WTC11 (cell line): ENCODE measurements around the gene FOXQ1. TPM values are rescaled to one million over a fixed set of nuclear protein-coding genes. Genes with fewer than 3 reads are reported as not detected.
A peak's percentile ranks its signal among the peaks of the same experiment; 100 is the strongest.

ENCODE experiments used
- ATAC-seq: fragments of 200-7000 bp; cut with Tn5 transposase; 2 replicates; pipeline ENCODE4 v1.10.0; 2021; ENCODE audit warnings: mild to moderate bottlenecking, moderate library complexity
- CTCF ChIA-PET: fragments of 300-600 bp; sonication (Branson Sonifier 250); formaldehyde crosslinking; loops from one replicate; lab custom pipeline; 2021; ENCODE audit warnings: antibody characterized with exemption; lab: Charles Lee
- POLR2A ChIA-PET: fragments of 350-600 bp; sonication (Branson Sonifier 250); formaldehyde crosslinking; loops from one replicate; lab custom pipeline; 2021; ENCODE audit warnings: antibody characterized with exemption; lab: Charles Lee
- DNase-seq: peaks from one replicate; pipeline ENCODE4 v3.0.0; 2021; ENCODE audit warnings: low spot score
- H3K27ac Mint-ChIP-seq: 2 replicates; pipeline ENCODE4 v1.8.0; 2021; ENCODE audit warnings: mixed read lengths
- H3K27me3 Mint-ChIP-seq: 2 replicates; pipeline ENCODE4 v1.8.0; 2021; ENCODE audit warnings: low read depth, mild to moderate bottlenecking, moderate library complexity, mixed read lengths
- H3K36me3 Mint-ChIP-seq: 2 replicates; pipeline ENCODE4 v1.8.0; 2021; ENCODE audit warnings: mixed read lengths
- H3K4me1 Mint-ChIP-seq: 2 replicates; pipeline ENCODE4 v1.8.0; 2022; ENCODE audit warnings: mixed read lengths
- H3K4me3 Mint-ChIP-seq: 2 replicates; pipeline ENCODE4 v1.8.0; 2021; ENCODE audit warnings: mild to moderate bottlenecking, moderate library complexity, mixed read lengths
- H3K9me3 Mint-ChIP-seq: 2 replicates; pipeline ENCODE4 v1.8.0; 2021; ENCODE audit warnings: mixed read lengths
- ATF2 ChIP-seq: sonication (generic); formaldehyde crosslinking; IDR thresholded peaks from 2 replicates; pipeline ENCODE4 v1.8.1; 2022; ENCODE audit warnings: low read depth, missing genetic modification reagents, borderline replicate concordance
- E2F1 ChIP-seq: sonication (generic); formaldehyde crosslinking; IDR thresholded peaks from 2 replicates; pipeline ENCODE4 v1.8.0; 2022; ENCODE audit warnings: mild to moderate bottlenecking, missing genetic modification reagents
- GABPB1 ChIP-seq: sonication (generic); formaldehyde crosslinking; IDR thresholded peaks from 2 replicates; pipeline ENCODE4 v1.8.1; 2023; ENCODE audit warnings: mild to moderate bottlenecking, missing genetic modification reagents
- GRHL2 ChIP-seq: fragments of 250-450 bp; sonication (Bioruptor Pico); IDR thresholded peaks from 2 replicates; pipeline ENCODE4 v1.8.0; 2022; ENCODE audit warnings: mild to moderate bottlenecking, moderate library complexity; ENCODE audit not compliant: insufficient replicate concordance, severe bottlenecking
- NR3C1 ChIP-seq: sonication (generic); formaldehyde crosslinking; conservative IDR thresholded peaks from 2 replicates; pipeline ENCODE4 v1.8.1; 2023; ENCODE audit warnings: low read depth, mild to moderate bottlenecking, missing genetic modification reagents
- SP1 ChIP-seq: sonication (generic); formaldehyde crosslinking; conservative IDR thresholded peaks from 2 replicates; pipeline ENCODE4 v1.8.1; 2022; ENCODE audit warnings: missing genetic modification reagents
- TCF7 ChIP-seq: sonication (generic); formaldehyde crosslinking; IDR thresholded peaks from 2 replicates; pipeline ENCODE4 v1.8.0; 2022; ENCODE audit warnings: mild to moderate bottlenecking, low read depth, missing genetic modification reagents, moderate library complexity
- ZMAT4 ChIP-seq: fragments of 250-450 bp; sonication (Bioruptor Pico); IDR thresholded peaks from 2 replicates; pipeline ENCODE4 v1.9.0; 2021; ENCODE audit warnings: mild to moderate bottlenecking
- ZNF219 ChIP-seq: sonication (generic); formaldehyde crosslinking; IDR thresholded peaks from 2 replicates; pipeline ENCODE4 v1.8.0; 2023; ENCODE audit warnings: missing genetic modification reagents, mild to moderate bottlenecking, borderline replicate concordance
- ZNF232 ChIP-seq: sonication (generic); formaldehyde crosslinking; IDR thresholded peaks from 2 replicates; pipeline ENCODE4 v1.8.0; 2022; ENCODE audit warnings: mild to moderate bottlenecking, missing genetic modification reagents
- ZNF425 ChIP-seq: fragments of 250-450 bp; sonication (Bioruptor Pico); conservative IDR thresholded peaks from 2 replicates; pipeline ENCODE4 v1.9.0; 2021; ENCODE audit warnings: mild to moderate bottlenecking
- total RNA-seq: library from RNA; stranded (reverse); gene quantifications from 3 replicates; pipeline ENCODE4 v1.2.3, GENCODE V29; 2021
- TF ChIP-seq, protein P1 (sequence below): fragments of 250-450 bp; sonication (Bioruptor Pico); IDR thresholded peaks from 2 replicates; pipeline ENCODE4 v1.9.0; 2021; ENCODE audit warnings: mild to moderate bottlenecking, borderline replicate concordance
- TF ChIP-seq, protein P2 (sequence below): sonication (generic); formaldehyde crosslinking; IDR thresholded peaks from 2 replicates; pipeline ENCODE4 v1.8.0; 2022; ENCODE audit warnings: missing genetic modification reagents

FOXQ1 gene
- total RNA-seq, 1 experiment from 2014 or later: 0.35 TPM

DNA sequence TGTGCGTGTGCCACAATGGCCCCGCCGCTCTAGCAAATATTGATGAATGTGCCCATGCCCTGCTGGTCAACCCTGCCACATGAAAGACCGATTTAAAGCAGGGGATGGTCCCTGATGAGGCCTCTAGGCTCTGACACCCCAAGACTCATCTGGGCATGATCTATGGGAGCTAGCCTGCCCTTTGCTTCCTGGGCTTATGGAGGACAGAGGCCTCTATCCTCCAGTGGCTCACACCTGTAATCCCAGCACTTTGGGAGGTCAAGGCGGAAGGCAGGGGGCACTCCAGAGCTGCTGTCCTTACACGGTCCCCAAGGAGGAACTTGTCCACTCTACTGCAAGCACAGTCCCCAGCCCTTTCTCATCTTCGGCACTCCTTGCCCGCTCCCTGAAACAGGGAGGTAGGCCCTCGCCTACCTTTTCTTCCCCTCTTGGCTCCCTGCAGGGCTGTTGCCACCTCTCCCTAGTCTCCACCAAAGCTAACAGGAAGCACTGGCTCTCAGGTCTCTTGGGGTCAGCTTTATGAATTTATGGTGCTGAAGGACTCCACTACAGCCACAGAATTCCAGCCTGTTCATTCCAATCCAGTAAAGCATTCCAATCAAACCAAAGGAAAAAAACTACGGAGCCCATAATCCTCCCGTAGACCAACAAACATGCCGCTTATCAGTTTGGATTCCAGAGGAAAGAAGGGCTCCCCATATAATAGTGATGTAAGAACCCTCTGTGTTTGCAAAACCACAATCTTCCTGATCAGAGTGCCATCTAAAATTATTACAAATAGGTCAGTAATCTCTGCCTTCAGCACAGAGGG, 48.7 kb upstream of the FOXQ1 start:
- ATAC-seq: peak; percentile 90
- ChIA-PET CTCF (interaction anchor here (0.6 to 1.9 kb wide), 7 partner anchors 10 to 350 kb away, joined by 3 to 6 read pairs (median 3); partner anchors contain the start of gene FOXQ1), POLR2A (interaction anchor here (0.6 kb wide), 1 partner anchor 235 kb away, joined by 3 read pairs; no protein-coding TSS in a partner anchor)
- Mint-ChIP-seq H3K9me3 (no peaks in the 10 kb centered on the region), H3K27ac (no peak overlapping the region), H3K27me3 (peaks cover 8% of the 10 kb centered on the region), H3K4me1 (peaks cover 14% of the 10 kb centered on the region), H3K4me3 (no peak overlapping the region), H3K36me3 (no peaks in the 10 kb centered on the region)
- TF ChIP-seq GRHL2 (CRISPR knock-in tag) (no peak), ZNF425 (CRISPR knock-in tag) (no peak), ZNF232 (CRISPR knock-in tag) (no peak), TCF7 (CRISPR knock-in tag) (no peak), GABPB1 (CRISPR knock-in tag) (peak; percentile 96)
- TF ChIP-seq, protein P1, sequence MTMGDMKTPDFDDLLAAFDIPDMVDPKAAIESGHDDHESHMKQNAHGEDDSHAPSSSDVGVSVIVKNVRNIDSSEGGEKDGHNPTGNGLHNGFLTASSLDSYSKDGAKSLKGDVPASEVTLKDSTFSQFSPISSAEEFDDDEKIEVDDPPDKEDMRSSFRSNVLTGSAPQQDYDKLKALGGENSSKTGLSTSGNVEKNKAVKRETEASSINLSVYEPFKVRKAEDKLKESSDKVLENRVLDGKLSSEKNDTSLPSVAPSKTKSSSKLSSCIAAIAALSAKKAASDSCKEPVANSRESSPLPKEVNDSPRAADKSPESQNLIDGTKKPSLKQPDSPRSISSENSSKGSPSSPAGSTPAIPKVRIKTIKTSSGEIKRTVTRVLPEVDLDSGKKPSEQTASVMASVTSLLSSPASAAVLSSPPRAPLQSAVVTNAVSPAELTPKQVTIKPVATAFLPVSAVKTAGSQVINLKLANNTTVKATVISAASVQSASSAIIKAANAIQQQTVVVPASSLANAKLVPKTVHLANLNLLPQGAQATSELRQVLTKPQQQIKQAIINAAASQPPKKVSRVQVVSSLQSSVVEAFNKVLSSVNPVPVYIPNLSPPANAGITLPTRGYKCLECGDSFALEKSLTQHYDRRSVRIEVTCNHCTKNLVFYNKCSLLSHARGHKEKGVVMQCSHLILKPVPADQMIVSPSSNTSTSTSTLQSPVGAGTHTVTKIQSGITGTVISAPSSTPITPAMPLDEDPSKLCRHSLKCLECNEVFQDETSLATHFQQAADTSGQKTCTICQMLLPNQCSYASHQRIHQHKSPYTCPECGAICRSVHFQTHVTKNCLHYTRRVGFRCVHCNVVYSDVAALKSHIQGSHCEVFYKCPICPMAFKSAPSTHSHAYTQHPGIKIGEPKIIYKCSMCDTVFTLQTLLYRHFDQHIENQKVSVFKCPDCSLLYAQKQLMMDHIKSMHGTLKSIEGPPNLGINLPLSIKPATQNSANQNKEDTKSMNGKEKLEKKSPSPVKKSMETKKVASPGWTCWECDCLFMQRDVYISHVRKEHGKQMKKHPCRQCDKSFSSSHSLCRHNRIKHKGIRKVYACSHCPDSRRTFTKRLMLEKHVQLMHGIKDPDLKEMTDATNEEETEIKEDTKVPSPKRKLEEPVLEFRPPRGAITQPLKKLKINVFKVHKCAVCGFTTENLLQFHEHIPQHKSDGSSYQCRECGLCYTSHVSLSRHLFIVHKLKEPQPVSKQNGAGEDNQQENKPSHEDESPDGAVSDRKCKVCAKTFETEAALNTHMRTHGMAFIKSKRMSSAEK: no peak
- DNase-seq: peak; percentile 51

- H3K27me3 Mint-ChIP-seq: peaks cover 8% of the 10 kb centered on the region
- peaks cover 18% of the 10 kb centered on the region for H3K4me1 Mint-ChIP-seq
- ChIA-PET CTCF (interaction anchor here (1.0 to 1.9 kb wide), 5 partner anchors 48 to 351 kb away, joined by 3 to 6 read pairs (median 4); partner anchors contain the start of gene FOXQ1), POLR2A (interaction anchor here (0.6 kb wide), 1 partner anchor 236 kb away, joined by 3 read pairs; no protein-coding TSS in a partner anchor)
- H3K9me3 Mint-ChIP-seq: 0 out of 2 replicates have a peak, but pooled peaks cover 3% of the 10 kb centered on the region
- H3K27ac Mint-ChIP-seq: no peak overlapping the region
- TF ChIP-seq E2F1 (CRISPR knock-in tag): no peak
- peak; percentile 64 for TF ChIP-seq GABPB1 (CRISPR knock-in tag)
- no peak overlapping the region for H3K4me3 Mint-ChIP-seq
- no peaks in the 10 kb centered on the region for H3K36me3 Mint-ChIP-seq
- no peak for DNase-seq
- no peak for ATAC-seq
These were observed 48.0 kb upstream of the FOXQ1 start for GRCh38 chr6:1263850-1264377.

GRCh38 chr6:1264619-1265445, 47.1 kb upstream of the FOXQ1 start:
- peaks cover 8% of the 10 kb centered on the region for H3K27me3 Mint-ChIP-seq
- ATAC-seq (no peak), DNase-seq (no peak)
- H3K4me3 Mint-ChIP-seq: no peak overlapping the region
- POLR2A ChIA-PET: no interaction called here
- CTCF ChIA-PET: interaction anchor here (1.1 to 1.9 kb wide), 3 partner anchors 72 to 352 kb away, joined by 4 to 6 read pairs (median 5); no protein-coding TSS in a partner anchor
- H3K4me1 Mint-ChIP-seq: peaks cover 18% of the 10 kb centered on the region
- no peaks in the 10 kb centered on the region for H3K36me3 Mint-ChIP-seq
- H3K27ac Mint-ChIP-seq: no peak overlapping the region
- H3K9me3 Mint-ChIP-seq: 0 out of 2 replicates have a peak, but pooled peaks cover 3% of the 10 kb centered on the region
- TF ChIP-seq SP1 (CRISPR knock-in tag): no peak
- TF ChIP-seq ZNF219 (CRISPR knock-in tag): no peak
- TF ChIP-seq, protein P2, sequence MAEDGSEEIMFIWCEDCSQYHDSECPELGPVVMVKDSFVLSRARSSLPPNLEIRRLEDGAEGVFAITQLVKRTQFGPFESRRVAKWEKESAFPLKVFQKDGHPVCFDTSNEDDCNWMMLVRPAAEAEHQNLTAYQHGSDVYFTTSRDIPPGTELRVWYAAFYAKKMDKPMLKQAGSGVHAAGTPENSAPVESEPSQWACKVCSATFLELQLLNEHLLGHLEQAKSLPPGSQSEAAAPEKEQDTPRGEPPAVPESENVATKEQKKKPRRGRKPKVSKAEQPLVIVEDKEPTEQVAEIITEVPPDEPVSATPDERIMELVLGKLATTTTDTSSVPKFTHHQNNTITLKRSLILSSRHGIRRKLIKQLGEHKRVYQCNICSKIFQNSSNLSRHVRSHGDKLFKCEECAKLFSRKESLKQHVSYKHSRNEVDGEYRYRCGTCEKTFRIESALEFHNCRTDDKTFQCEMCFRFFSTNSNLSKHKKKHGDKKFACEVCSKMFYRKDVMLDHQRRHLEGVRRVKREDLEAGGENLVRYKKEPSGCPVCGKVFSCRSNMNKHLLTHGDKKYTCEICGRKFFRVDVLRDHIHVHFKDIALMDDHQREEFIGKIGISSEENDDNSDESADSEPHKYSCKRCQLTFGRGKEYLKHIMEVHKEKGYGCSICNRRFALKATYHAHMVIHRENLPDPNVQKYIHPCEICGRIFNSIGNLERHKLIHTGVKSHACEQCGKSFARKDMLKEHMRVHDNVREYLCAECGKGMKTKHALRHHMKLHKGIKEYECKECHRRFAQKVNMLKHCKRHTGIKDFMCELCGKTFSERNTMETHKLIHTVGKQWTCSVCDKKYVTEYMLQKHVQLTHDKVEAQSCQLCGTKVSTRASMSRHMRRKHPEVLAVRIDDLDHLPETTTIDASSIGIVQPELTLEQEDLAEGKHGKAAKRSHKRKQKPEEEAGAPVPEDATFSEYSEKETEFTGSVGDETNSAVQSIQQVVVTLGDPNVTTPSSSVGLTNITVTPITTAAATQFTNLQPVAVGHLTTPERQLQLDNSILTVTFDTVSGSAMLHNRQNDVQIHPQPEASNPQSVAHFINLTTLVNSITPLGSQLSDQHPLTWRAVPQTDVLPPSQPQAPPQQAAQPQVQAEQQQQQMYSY: no peak
- no peak for TF ChIP-seq ATF2 (CRISPR knock-in tag)
- TF ChIP-seq NR3C1: no peak
- TF ChIP-seq ZMAT4: no peak
